Measurements from ENCODE around the gene HOMEZ. TPM values are rescaled to one million over a fixed set of nuclear protein-coding genes. Genes with fewer than 3 reads are reported as not detected.

Gene HOMEZ
- total and polyA plus RNA-seq, 2 of the 8 experiments (the other 6 are each of a cell fraction or from before 2014, with no cell fraction given): 9.1 to 15.9 TPM

- TF ChIP-seq CTCF (IDR thresholded peaks at IDR 0.05; ENCODE audit: control extremely low read depth in 1 of 3, insufficient read depth in 1 of 3, low read depth in 1 of 3, low read length in 3 of 3) (peak; percentile 64 to 80 (median 66)), CHD1 (IDR thresholded peaks at IDR 0.05; ENCODE audit: low read depth, low read length) (no peak), SP2 (IDR thresholded peaks at IDR 0.05; ENCODE audit: low read length) (no peak), TCF12 (IDR thresholded peaks at IDR 0.05; ENCODE audit: low read depth, low read length) (0 out of 2 replicates have a peak, but pooled peaks have one; percentile 32), RBBP5 (IDR thresholded peaks at IDR 0.05; ENCODE audit: borderline replicate concordance, low read depth, low read length) (no peak), POLR2AphosphoS5 (IDR thresholded peaks at IDR 0.05; ENCODE audit: low read depth, low read length) (no peak), USF2 (IDR thresholded peaks at IDR 0.05; ENCODE audit: low read length) (no peak), CREB1 (IDR thresholded peaks at IDR 0.05) (peak; percentile 65; the same call in 1 of the 2 replicates), FOSL1 (IDR thresholded peaks at IDR 0.05; ENCODE audit: insufficient read depth, low read depth, low read length) (no peak), RAD21 (IDR thresholded peaks at IDR 0.05 in 1 of 2, conservative IDR thresholded peaks at IDR 0.05 in 1 of 2; ENCODE audit: low read depth in 2 of 2, low read length in 2 of 2) (peak; percentile 32 to 55; a peak in 2 of 4 replicates), KDM5A (IDR thresholded peaks at IDR 0.05; ENCODE audit: low read length) (no peak), SAP30 (IDR thresholded peaks at IDR 0.05; ENCODE audit: insufficient read depth, insufficient replicate concordance, low read length) (no peak), ASH2L (IDR thresholded peaks at IDR 0.05; ENCODE audit: low read length) (no peak), SP1 (IDR thresholded peaks at IDR 0.05; ENCODE audit: low read depth, low read length) (peak; percentile 58; the same call in 1 of the 2 replicates), HDAC2 (IDR thresholded peaks at IDR 0.05; ENCODE audit: borderline replicate concordance in 1 of 2, low read depth in 2 of 2, low read length in 2 of 2) (0 out of 4 replicates have a peak, but pooled peaks of 1 of the 2 experiments have one; percentile 36), TAF7 (optimal IDR thresholded peaks at IDR 0.05; ENCODE audit: borderline replicate concordance, low read depth, low read length) (no peak)
These were observed 9.0 kb upstream of the HOMEZ start (continued) for GRCh38 chr14:23294734-23295561.

Measured in H1 (cell line).